H7 (cell line): ENCODE measurements around the gene TLE5. TPM values are rescaled to one million over a fixed set of nuclear protein-coding genes. Genes with fewer than 3 reads are reported as not detected.

Source experiments
- DNase-seq: peaks from one replicate; pipeline ENCODE4 v3.0.0; 2012
- H3K27me3 ChIP-seq: 2 replicates; pipeline ENCODE4 v1.6.0; 2011; ENCODE audit warnings: mild to moderate bottlenecking, low read length; ENCODE audit not compliant: control insufficient read depth, insufficient read depth
- H3K36me3 ChIP-seq: replicated peaks from 2 replicates; pipeline ENCODE4 v1.5.1; 2011; ENCODE audit warnings: low read length; ENCODE audit not compliant: control insufficient read depth, insufficient read depth
- H3K4me3 ChIP-seq: 2 replicates; pipeline ENCODE4 v1.5.1; 2011; ENCODE audit warnings: low read depth, mild to moderate bottlenecking, control low read depth, low read length, moderate library complexity; ENCODE audit not compliant: insufficient read depth
- total RNA-seq: library from RNA; depleted of rRNA; stranded (reverse); fragments of >200 nt; shearing (Covaris generic); gene quantifications from 2 replicates; pipeline ENCODE4 v1.2.3, GENCODE V29; 2014

TLE5 gene
- total RNA-seq, 1 experiment from 2014 or later, result 386 TPM

DNA sequence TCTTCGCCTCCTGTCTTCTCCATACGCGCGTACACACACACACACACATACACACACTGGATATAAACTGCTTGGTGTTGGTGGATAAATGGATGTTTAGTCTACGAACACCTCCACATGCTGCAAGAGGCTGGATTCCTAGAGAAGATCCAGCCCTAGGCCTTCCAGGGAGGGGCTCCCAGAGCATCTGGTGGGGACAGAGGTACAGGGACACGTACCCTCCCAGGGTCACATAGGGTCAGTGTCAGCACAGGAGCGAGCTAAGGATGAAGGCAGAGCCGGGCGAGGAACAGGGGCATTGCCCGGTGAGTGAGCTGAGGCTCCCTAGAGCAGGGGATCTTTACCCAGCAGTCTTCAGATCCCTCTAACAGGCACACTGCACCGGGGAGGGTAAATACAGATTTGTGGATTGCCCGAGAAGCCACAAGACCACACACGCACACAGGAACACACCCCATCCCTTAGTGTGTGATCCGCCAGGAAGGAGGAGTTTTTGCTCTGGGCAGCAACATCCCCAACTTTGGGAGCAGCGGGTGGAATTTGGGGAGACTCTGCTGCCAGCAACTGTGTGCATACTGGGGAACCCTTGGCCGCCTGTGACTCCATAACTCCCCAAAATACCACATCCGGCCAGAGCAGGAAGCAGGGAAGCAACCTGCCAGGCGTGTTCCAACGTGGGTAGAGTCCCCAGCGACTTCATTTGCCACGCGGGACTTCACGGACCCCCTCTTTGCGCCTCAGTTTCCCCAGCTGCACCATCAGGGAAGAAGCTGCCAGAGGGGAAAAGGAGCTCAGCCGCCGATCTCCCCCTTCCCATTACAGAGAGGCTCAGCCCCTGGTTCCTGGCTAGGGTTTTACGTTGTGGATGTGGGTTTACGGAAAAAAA lies 27.4 kb downstream of the TLE5 start:
- peak; percentile 60 for DNase-seq
- peaks cover 7% of the 10 kb centered on the region for H3K27me3 ChIP-seq
- H3K4me3 ChIP-seq, result peak overlapping the region; percentile 65
- H3K36me3 ChIP-seq, result no peaks in the 10 kb centered on the region

DNA sequence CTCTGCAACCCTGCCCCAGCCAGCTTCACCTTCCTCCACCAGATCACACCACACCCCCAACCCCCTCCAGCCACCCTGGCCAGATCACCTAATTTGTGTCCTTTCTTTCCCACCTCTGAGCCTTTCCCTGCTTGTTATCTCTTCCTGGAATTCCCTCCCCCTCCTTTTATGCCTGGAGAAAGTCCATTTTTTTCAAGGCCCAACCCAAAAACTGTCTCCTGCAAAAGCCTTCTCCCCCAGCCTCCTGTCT lies 28.0 kb downstream of the TLE5 start:
- DNase-seq, result no peak
- no peaks in the 10 kb centered on the region for H3K36me3 ChIP-seq
- H3K27me3 ChIP-seq, result peaks cover 12% of the 10 kb centered on the region
- H3K4me3 ChIP-seq, result no peak overlapping the region

DNA sequence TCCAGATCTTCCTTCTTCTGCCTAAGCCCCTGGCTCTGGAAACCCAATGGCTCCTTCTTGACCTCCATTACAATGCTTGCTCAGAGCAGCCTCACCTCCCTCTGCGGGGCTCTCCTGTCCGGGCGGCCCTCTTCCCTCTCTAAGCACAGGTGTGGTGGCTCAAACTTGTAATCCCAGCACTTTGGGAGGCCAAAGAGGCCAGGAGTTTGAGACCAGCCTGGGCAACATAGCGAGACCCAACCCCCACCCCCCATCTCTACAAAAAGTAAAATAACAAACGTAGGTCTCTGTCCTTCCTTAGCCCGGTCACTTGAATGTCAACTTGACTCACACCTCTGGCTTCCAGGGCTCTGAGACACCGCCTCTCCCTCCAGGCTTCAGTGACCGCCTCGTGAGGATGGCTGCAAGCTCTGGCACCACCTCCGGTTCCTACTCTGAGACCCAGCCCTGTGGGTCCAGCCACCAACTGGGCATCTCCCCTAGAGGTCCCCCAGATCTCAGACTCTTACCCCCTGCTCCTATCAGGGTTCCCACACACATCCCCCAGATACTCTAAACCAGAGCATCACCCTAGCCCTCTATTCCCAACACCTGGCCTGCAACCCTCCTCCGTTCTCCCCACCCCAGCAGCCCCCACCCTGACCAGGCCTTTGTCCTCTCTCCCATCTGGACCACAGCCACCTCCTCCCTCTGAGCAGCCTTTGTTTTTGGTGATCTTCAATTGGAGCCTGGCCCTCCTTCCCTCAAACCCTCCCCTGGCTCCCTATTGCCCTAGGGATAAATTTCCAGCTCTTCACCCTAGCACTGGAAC lies 28.5 kb downstream of the TLE5 start:
- Histone ChIP-seq H3K27me3 (peaks cover 13% of the 10 kb centered on the region), H3K4me3 (no peak overlapping the region), H3K36me3 (no peaks in the 10 kb centered on the region)
- DNase-seq, result no peak

DNA sequence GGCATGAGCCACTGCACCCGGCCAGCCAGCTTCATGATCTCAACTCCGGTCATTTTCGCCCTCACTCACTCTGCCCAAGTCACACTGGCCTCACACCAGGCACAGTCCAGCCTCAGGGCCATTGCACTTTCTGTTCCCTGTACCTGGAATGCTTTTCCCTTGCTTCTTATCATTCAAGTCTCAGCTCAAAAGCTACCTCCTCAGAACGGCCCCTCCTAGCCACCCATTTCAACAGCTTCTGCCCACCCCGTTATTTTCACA lies 30.8 kb downstream of the TLE5 start:
- Histone ChIP-seq H3K36me3 (no peaks in the 10 kb centered on the region), H3K27me3 (peaks cover 29% of the 10 kb centered on the region), H3K4me3 (no peak overlapping the region)
- no peak for DNase-seq

DNA sequence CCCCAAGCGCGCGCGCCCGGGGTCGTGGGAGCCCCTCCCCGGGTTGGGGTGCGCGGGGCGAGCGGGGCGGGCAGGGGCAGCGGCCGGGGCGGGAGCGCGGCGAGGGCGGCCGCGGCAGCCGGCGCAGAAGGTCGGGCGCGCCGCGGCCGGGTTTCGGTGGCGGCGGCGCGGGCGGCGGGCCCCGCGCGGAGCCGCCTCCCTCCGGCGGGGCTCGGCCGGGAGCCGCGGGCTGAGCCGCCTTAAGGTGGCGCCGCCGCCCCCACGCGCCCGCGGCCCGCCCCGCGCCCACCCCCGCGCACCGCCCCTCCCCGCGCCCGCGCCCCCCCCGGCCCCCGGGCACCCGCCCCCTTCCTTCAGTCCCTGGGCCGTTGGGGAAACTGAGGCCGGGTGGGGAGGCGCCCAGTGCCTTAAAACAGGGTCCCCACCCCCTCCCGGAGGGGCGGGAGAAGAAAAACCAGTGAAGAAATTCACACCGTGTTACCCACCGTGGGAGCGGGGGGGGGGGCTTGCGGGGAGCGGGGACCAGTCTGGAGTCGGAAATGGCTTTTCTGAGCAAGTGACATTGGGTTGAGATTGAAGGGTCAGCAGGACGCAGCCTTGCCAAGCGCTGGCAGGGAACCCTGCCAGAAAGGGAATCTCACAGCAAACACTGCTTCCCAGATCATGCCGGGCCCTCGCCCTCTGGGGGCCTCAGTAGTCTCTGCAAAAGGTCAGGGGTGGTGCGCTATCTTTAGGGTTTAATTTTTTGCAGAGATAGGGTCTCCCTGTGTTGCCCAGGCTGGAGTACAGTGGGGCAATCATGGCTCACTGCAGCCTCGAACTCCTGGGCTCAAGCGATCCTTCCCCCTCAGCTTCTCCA lies 33.0 kb downstream of the TLE5 start, which contains the start of gene TLE2:
TLE2 (minus strand) TSS at position 216 of the 859 bp plus-strand sequence. CDS start 376 bp downstream, outside the sequence.
- H3K4me3 ChIP-seq, result peak within 1 kb of the TSS; percentile 56
- no peaks in the 10 kb centered on the region for H3K36me3 ChIP-seq
- peaks cover 36% of the 10 kb centered on the region for H3K27me3 ChIP-seq
- peak; percentile 84 for DNase-seq

DNA sequence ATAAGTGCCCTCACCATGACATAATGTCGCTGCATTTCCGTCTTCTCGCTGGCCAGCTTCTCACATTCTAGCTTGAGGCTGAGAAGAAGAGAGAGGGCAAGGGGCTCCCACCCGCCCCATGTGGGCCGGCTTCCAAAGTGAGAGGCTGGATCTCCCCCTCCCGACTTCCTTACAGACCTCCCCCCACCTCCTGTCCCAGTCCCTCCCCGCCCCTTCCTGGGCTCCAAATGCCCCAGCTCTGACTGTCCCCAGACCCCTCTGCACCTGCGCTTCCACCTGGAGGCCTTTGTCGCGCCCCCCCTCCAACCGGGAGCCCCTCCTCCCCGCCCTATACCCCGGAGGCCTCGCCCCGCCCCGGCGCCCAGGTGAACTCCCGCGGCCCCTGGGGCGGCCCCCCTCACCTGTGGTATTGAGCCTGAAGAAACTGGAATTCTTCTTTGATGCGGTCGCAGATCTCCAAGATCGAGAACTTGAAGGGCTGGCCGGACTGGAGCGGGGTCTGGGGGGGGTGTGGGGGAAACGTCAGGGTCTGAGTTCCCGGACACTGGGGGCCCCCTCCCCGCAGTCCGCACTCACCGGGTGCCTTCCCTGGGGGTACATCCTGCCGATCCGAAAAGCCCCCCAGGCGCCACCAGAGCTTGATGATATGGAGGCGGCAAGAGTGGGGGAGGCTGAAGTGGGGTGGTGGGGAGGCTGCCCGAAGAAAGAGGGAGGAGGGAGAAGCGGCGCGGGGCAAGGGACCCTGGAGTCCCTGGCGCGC lies 33.8 kb downstream of the TLE5 start:
- H3K36me3 ChIP-seq, result no peaks in the 10 kb centered on the region
- H3K4me3 ChIP-seq, result peak overlapping the region; percentile 56
- H3K27me3 ChIP-seq, result peaks cover 36% of the 10 kb centered on the region
- DNase-seq, result peak; percentile 87

DNA sequence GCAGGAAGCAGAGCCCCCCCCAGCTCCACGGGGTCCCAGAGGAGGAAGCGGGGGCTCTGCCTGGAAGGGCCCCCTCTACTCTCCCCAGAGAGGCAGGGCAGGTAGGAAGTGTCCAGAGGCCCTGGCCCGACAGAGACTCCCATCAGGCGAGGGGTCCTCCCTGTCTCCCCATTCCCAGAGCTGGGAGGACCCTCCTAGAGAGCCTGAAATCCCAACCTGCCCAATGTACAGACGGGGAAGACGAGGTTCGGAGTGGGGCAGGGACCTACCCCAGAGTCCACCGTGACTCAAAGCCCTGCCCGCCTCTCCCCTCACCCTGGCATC lies 34.4 kb downstream of the TLE5 start:
- peak overlapping the region; percentile 56; the same call in 1 of the 2 replicates for H3K4me3 ChIP-seq
- H3K27me3 ChIP-seq, result peaks cover 36% of the 10 kb centered on the region

DNA sequence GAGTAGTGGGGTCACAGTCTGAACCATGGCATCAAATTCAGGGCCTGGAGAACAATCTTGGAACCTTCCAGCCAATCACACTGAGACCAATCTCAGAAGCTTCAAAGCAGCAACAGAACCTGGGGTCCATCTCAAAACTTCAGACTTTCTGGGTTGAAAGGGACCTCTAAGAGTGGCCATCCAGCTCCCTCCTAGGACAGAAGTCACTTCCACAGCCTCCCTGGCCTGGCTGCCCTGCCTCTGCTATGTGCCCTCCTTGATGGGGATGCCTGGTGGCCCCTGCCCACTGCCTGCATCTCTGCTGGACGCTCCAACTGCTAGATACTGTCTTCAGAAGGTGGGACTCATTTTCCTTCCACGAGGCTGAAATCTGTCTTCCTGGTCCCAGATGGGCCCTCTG lies 35.0 kb downstream of the TLE5 start:
- no peak overlapping the region for H3K4me3 ChIP-seq
- DNase-seq, result no peak
- no peaks in the 10 kb centered on the region for H3K36me3 ChIP-seq
- peaks cover 36% of the 10 kb centered on the region for H3K27me3 ChIP-seq

More for the DNA sequence above, 34.4 kb downstream of the TLE5 start:
- H3K36me3 ChIP-seq, result no peaks in the 10 kb centered on the region
- peak; percentile 63 for DNase-seq

DNA sequence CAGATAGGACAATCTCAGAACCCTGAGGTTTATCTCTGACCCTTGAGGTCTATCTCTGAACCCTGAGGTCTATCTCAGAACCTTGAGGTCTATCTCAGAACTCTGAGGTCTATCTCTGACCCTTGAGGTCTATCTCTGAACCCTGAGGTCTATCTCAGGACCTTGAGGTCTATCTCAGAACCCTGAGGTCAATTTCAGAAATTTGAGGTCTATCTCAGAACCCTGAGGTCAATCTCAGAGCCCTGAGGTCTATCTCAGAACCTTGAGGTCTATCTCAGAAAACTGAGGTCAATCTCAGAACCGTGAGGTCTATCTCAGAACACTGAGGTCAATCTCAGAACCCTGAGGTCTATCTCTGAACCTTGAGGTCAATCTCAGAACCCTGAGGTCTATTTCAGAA lies 35.5 kb downstream of the TLE5 start:
- DNase-seq, result no peak
- Histone ChIP-seq H3K27me3 (peaks cover 36% of the 10 kb centered on the region), H3K36me3 (no peaks in the 10 kb centered on the region), H3K4me3 (no peak overlapping the region)

DNA sequence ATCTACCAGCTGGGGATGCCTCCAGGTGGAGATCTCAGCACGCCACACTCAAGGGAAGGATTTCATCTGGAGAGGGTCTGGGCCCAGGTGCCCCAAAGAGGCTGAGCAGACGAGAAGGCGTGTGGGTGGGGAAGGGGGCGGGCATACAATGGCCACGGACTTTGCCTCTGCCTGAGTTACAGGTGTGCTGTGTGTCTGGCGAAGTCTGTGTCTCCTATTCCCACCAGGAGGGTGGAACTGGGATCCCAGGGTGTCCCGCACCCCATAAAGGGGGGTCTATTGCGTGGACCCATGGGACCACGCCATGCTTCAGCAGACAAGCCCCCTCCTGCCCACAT lies 36.8 kb downstream of the TLE5 start:
- DNase-seq, result no peak
- no peak overlapping the region for H3K4me3 ChIP-seq
- peaks cover 34% of the 10 kb centered on the region for H3K27me3 ChIP-seq
- no peaks in the 10 kb centered on the region for H3K36me3 ChIP-seq

DNA sequence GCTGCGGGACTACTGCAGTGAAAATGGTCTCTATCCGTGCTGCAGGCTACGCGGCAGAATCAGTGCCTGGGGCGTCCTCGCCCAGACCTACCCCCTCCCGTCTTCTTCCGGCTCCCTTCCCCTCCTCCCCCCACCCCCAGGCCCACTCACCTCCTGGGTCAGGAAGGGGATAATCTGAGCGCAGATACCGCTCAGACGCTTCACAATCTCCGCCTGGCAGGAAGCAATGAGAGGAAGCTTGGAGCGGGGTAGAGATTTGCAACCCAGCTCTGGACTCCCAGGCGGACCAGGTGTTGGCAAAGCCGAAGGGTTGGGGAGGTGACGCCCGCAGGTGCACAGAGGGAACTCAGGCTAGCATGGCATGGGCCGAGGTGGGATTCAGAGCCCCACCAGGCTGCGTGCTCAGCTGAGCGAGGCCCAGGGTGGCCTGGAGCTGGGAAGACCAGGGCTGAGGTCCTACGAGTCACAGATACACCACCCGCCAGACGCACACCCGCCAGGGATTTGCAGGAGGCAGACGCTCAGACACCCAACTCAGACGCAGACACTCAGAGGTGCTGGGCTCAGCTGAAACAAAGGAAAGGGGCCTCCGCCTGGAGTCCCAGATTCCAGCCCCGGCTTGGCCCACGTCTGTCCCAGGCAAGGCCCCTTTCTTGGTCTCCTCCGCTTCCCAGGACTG lies 37.3 kb downstream of the TLE5 start:
- peak overlapping the region; percentile 20 for H3K4me3 ChIP-seq
- H3K27me3 ChIP-seq, result peaks cover 31% of the 10 kb centered on the region
- no peaks in the 10 kb centered on the region for H3K36me3 ChIP-seq
- peak; percentile 81 for DNase-seq

DNA sequence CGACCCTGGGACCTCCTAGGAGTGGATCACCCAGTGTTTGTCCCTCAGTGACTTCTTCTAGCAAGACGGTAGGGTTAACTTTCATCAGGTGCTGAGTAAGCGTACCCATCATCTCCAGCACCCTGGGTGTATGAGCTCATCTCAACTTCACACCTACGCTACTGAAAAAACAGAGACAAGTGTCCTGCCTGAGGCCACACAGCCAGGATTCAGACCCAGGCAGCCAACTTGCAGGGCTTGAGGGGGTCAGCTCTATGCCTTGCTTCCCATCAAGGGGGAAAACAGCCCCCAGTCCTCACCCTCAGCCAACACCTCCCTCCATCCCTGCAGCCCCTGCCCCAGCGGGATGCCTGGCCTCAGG lies 37.8 kb downstream of the TLE5 start:
- H3K4me3 ChIP-seq, result peak overlapping the region; percentile 12; the same call in 1 of the 2 replicates

DNA sequence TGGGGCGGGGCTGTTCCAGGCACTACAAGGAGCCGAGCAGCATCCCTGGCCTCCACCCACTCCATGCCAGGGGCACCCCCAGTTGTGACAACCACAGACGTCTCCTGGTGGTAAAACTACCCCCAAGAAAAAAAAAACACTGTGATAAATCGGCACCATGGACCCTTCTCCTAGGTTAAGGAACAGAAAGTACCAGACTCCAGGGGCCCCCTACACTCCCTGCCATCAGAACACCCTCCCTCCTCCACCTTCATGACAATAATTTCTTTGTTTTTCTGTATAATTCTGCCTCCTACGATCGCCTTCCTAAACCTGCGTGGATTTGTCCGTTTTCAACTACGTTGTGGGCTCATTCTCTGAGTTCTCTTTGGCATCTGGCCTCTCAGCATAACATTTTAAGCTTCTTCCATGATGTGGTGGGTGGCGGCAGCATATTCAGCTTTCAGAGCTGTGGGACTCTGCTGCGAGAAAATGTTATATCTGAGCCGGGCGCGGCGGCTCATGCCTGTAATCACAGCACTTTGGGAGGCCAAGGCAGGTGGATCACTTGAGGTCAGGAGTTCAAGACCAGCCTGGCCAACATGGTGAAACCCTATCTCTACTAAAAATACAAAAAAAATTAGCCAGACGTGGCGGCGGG lies 41.9 kb downstream of the TLE5 start:
- Histone ChIP-seq H3K27me3 (peaks cover 5% of the 10 kb centered on the region), H3K36me3 (no peaks in the 10 kb centered on the region), H3K4me3 (no peak overlapping the region)
- DNase-seq, result no peak

More for the DNA sequence above, 37.8 kb downstream of the TLE5 start:
- DNase-seq, result no peak
- peaks cover 26% of the 10 kb centered on the region for H3K27me3 ChIP-seq
- H3K36me3 ChIP-seq, result no peaks in the 10 kb centered on the region
